HG03280 (cell line): ENCODE measurements around the gene CD52.
A peak's percentile ranks its signal among the peaks of the same experiment; 100 is the strongest.
"Not testable (repeated sequence)": the region's sequence is repeated elsewhere in the genome, so short reads cannot be mapped to it uniquely, and the experiment has no call there.

ENCODE experiments used
- ATAC-seq: cut with Tn5 transposase; IDR thresholded peaks from one replicate; pipeline ENCODE4 v1.9.1; 2021; ENCODE audit warnings: mild to moderate bottlenecking, moderate library complexity; ENCODE audit not compliant: unreplicated experiment

CD52 gene

GRCh38 chr1:26327956-26328362 lies 10.2 kb downstream of the CD52 start:
- ATAC-seq = no peak

- ATAC-seq = no peak
Observed at GRCh38 chr1:26328597-26328996, 10.8 kb downstream of the CD52 start.

- ATAC-seq = not testable (repeated sequence)
Observed at GRCh38 chr1:26329380-26329779, 11.6 kb downstream of the CD52 start.

GRCh38 chr1:26330276-26330675 lies 12.5 kb downstream of the CD52 start:
- ATAC-seq = no peak

GRCh38 chr1:26333312-26333711 lies 15.6 kb downstream of the CD52 start:
- not testable (repeated sequence) for ATAC-seq

GRCh38 chr1:26335774-26336476 lies 18.2 kb downstream of the CD52 start:
- ATAC-seq = no peak

- ATAC-seq = peak; percentile 79
Observed at GRCh38 chr1:26336477-26337205, 18.9 kb downstream of the CD52 start.

- no peak for ATAC-seq
Observed at GRCh38 chr1:26337206-26337535, 19.4 kb downstream of the CD52 start.

- no peak for ATAC-seq
Observed at GRCh38 chr1:26337625-26338024, 19.9 kb downstream of the CD52 start.

- no peak for ATAC-seq
Observed at GRCh38 chr1:26338670-26339069, 20.9 kb downstream of the CD52 start.

GRCh38 chr1:26340047-26340481 lies 22.3 kb downstream of the CD52 start:
- ATAC-seq = no peak

- ATAC-seq = no peak
Observed at GRCh38 chr1:26344147-26344920, 26.6 kb downstream of the CD52 start.

- no peak for ATAC-seq
Observed at GRCh38 chr1:26345718-26346117, 28.0 kb downstream of the CD52 start.

GRCh38 chr1:26346274-26347033 lies 28.7 kb downstream of the CD52 start:
- ATAC-seq = no peak

GRCh38 chr1:26349188-26349876 lies 31.6 kb downstream of the CD52 start:
- no peak for ATAC-seq

- no peak for ATAC-seq
Observed at GRCh38 chr1:26349877-26350244, 32.1 kb downstream of the CD52 start.

- no peak for ATAC-seq
Observed at GRCh38 chr1:26350343-26350700, 32.6 kb downstream of the CD52 start.

- ATAC-seq = no peak
Observed at GRCh38 chr1:26350701-26351589, 33.2 kb downstream of the CD52 start.

GRCh38 chr1:26351590-26352337 lies 34.0 kb downstream of the CD52 start:
- no peak for ATAC-seq
